Measurements from ENCODE around the gene GINS2.

Gene GINS2

GRCh38 chr16:85733155-85733838 lies 44.5 kb upstream of the GINS2 start:
- POLR2A ChIA-PET (ENCODE audit: low non-redundant PET), result no interaction called here
- no peak for DNase-seq (ENCODE audit: low spot score)

DNA sequence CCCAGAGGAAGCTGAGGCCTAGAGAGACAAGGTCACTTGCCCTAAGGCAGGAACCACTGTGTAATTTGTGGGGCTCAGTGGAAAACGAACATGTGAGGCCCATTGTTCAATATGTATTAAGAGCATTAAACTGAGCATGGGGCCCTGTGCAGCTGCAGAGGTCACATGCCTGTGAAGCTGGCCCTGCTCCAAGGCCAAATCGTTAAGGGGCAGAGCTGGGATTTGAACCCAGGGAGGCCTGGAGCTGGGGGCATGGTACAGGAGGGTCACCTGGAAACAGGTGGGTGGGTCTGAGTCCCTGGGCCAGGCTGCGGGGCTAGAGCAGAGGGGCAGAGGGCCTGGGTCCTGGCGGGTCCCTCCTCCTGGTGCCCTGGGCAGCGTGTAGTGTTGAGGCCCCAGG lies 42.4 kb upstream of the GINS2 start:
- no peak for DNase-seq (ENCODE audit: low spot score)
- CTCF ChIA-PET, result interaction anchor here (0.6 kb wide), 1 partner anchor 317 kb away, joined by 6 read pairs; no protein-coding TSS in a partner anchor
- TF ChIP-seq, protein P1, sequence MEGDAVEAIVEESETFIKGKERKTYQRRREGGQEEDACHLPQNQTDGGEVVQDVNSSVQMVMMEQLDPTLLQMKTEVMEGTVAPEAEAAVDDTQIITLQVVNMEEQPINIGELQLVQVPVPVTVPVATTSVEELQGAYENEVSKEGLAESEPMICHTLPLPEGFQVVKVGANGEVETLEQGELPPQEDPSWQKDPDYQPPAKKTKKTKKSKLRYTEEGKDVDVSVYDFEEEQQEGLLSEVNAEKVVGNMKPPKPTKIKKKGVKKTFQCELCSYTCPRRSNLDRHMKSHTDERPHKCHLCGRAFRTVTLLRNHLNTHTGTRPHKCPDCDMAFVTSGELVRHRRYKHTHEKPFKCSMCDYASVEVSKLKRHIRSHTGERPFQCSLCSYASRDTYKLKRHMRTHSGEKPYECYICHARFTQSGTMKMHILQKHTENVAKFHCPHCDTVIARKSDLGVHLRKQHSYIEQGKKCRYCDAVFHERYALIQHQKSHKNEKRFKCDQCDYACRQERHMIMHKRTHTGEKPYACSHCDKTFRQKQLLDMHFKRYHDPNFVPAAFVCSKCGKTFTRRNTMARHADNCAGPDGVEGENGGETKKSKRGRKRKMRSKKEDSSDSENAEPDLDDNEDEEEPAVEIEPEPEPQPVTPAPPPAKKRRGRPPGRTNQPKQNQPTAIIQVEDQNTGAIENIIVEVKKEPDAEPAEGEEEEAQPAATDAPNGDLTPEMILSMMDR (conservative IDR thresholded peaks at IDR 0.05; ENCODE audit: low read depth), result no peak
- POLR2A ChIA-PET (ENCODE audit: low non-redundant PET), result no interaction called here
- peak overlapping the region; percentile 91 for H3K27ac ChIP-seq

More at GRCh38 chr16:85733155-85733838, 44.5 kb upstream of the GINS2 start:
- TF ChIP-seq, protein P1 (conservative IDR thresholded peaks at IDR 0.05; ENCODE audit: low read depth), result no peak
- peak overlapping the region; percentile 91 for H3K27ac ChIP-seq
- CTCF ChIA-PET, result interaction anchor here (0.6 kb wide), 1 partner anchor 51 kb away, joined by 3 read pairs; no protein-coding TSS in a partner anchor

DNA sequence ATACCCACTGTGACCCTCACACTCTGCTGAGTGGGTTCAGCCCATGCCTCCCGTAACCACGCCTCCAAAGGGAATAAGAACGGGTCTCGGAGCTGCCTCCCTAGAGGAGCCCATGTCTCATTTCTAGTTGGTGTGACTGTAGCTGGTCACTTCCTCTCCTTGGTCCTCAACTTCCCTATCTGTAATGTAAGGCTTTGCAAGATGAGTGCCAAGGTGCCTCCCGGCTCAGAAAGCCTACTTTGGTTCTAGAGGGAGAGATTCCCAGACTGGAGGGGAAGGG lies 41.4 kb upstream of the GINS2 start:
- DNase-seq (ENCODE audit: low spot score), result no peak
- TF ChIP-seq, protein P1 (conservative IDR thresholded peaks at IDR 0.05; ENCODE audit: low read depth), result no peak
- ChIA-PET POLR2A (ENCODE audit: low non-redundant PET) (no interaction called here), CTCF (no interaction called here)
- peak overlapping the region; percentile 45 for H3K27ac ChIP-seq

GRCh38 chr16:85729452-85730185 lies 40.9 kb upstream of the GINS2 start:
- DNase-seq (ENCODE audit: low spot score), result no peak
- TF ChIP-seq, protein P1 (conservative IDR thresholded peaks at IDR 0.05; ENCODE audit: low read depth), result no peak
- ChIA-PET POLR2A (ENCODE audit: low non-redundant PET) (no interaction called here), CTCF (interaction anchor here (0.6 kb wide), 2 partner anchors 21 to 71 kb away, joined by 3 read pairs; no protein-coding TSS in a partner anchor)
- peak overlapping the region; percentile 45 for H3K27ac ChIP-seq

DNA sequence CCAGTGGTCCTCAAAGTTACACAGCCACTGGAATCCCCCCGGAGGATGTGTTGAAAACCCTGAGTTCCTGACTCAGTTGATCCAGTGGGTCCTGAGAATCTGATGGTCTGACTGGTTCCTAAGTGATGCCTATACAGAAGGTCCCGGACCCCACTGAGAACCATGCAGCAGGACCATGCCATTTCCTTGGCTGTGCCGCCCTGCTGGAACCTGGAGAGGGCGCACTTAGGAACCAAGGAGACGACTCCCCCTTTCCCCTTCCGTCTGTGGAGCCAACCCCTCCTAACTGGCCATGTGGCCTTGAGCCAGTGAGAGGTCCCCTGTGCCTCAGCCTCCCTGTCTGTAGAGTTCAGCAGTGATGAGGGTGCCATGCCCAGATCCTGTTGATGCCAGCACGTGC lies 40.1 kb upstream of the GINS2 start:
- POLR2A ChIA-PET (ENCODE audit: low non-redundant PET), result no interaction called here
- no peak for DNase-seq (ENCODE audit: low spot score)
- H3K27ac ChIP-seq, result peak overlapping the region; percentile 45
- TF ChIP-seq, protein P1 (conservative IDR thresholded peaks at IDR 0.05; ENCODE audit: low read depth), result no peak
- CTCF ChIA-PET, result no interaction called here

GRCh38 chr16:85724936-85725335 lies 36.2 kb upstream of the GINS2 start:
- H3K27ac ChIP-seq, result peak overlapping the region; percentile 96
- no peak for DNase-seq (ENCODE audit: low spot score)
- ChIA-PET POLR2A (ENCODE audit: low non-redundant PET) (interaction anchor here (0.6 kb wide), 1 partner anchor 7 kb away, joined by 3 read pairs; no protein-coding TSS in a partner anchor), CTCF (interaction anchor here (0.9 kb wide), 1 partner anchor 160 kb away, joined by 3 read pairs; no protein-coding TSS in a partner anchor)
- TF ChIP-seq, protein P1 (conservative IDR thresholded peaks at IDR 0.05; ENCODE audit: low read depth), result no peak

Measured in RWPE1 (cell line).